ENCODE results near the gene AHCYL2.
A peak's percentile ranks its signal among the peaks of the same experiment; 100 is the strongest.
"Not testable (repeated sequence)": the region's sequence is repeated elsewhere in the genome, so short reads cannot be mapped to it uniquely, and the experiment has no call there.

The AHCYL2 gene

DNA sequence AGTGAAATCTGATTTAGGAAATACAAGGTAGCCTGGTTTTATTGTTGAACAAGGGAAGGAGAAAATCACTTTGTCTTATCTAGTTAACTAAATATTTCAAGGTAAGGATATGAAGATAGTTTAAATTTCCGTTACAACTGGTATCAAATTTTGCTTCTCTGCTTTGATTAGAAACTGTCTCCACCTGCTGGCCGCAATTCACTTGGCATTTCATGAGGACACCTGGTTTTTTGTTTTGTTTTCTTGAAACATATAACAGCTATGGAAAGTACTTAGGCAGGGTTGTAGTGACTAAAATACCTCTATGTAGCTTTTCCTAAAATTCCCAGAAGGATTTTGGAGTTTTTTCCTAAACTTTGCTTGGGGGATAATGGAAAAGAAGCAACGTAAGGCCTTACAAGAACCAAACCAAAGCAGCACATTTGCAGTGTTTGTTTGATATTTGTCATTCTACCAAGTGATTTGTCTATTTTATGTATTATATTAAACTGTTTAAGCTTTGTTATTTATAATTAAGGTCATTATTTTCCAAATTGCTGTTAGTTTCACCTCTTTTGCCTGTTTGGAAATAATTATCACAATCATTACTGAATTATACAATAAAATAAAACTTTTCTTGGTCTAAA is 73.6 kb downstream of the AHCYL2 start:
- peak; percentile 18 to 56 for DNase-seq

DNA sequence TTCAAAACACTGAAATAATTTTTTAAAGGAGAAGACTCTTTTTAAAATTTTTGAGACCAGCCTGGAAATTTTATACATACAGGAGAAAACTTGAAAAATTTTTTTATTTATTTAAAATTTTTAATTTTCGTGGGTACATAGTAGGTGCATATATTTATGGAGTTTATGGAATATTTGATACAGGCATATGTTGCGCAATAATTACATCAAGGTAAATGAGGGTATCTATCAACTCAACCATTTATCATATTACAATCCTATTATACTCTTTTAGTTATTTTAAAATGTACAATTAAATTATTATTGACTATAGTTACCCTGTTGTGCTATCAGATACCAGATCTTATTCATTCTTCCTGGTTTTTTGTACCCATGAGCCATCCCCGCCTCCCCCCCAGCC is 75.1 kb downstream of the AHCYL2 start:
- no peak for DNase-seq

DNA sequence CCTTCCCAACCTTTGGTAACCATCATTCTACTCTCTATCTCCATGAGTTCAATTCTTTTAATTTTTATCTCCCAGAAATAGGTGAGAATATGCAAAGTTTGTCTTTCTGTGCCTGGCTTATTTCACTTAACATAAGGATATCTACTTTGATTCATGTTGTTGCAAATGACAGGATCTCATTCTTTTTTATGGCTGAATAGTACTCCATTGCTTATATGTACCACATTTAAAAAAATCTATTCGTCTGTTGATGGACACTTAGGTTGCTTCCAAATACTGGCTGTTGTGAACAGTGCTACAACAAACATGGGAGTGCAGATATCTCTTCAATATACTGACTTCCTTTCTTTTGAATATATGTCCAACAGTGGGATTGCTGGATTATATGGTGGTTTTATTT is 75.5 kb downstream of the AHCYL2 start:
- not testable (repeated sequence) for DNase-seq

DNA sequence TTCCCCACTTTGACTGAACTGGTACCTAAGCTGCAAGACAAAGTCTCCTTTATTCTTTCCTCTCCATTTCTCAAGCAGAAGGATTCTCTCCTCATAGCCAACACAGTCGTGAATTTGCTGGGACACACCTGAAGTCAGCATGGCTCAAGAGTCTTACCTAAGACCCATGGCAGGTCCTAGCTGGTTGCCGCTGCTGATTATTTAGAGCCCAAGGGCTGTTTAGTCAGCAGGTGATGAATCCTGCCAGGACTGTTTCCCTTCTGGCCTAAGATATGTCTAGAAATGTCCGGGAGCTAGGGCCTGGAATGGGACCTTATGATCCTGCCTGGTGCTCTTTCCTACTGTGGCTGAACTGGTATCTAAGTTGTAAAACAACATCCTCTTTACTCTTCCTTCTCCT is 82.8 kb downstream of the AHCYL2 start:
- DNase-seq, result no peak

DNA sequence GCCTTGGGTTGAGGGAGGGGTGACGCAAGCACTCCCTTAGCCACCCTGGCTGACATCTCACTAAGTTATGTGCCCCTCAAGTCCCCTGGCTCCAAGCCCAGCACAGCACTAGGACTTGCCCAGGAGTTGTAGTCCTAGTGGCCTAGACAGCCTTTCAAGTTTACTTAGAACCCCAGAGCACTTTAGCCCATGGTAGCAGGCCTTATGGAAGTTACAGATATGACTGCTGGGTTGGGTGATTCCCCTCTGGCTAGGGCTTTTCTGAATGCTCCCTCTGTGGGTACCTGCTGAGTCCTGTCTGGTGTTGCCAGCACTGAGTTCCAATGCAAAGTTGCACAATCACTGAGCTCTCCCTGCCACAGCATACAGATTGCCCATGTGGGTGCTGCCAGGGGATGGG is 83.2 kb downstream of the AHCYL2 start:
- peak in 1 of 2 experiments; percentile 6 for DNase-seq

DNA sequence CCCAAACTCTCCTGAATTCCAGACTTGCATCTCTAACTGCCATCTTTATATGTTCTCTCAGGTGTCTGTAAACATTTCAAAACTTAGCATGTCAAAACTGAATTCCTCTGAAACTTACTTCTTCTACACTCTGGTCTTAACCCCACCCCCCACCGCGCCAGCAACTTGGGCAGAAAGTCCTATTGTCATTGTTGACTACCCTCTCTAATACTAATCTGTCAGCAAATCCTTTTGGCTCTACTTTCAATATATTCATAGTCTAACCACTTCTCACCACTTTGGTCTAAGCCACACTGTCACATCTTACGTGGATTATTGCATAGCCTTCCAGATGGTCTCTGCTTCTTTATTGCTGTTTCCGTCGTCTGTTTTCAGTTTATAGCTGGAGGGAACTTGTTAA is 86.6 kb downstream of the AHCYL2 start:
- no peak for DNase-seq

DNA sequence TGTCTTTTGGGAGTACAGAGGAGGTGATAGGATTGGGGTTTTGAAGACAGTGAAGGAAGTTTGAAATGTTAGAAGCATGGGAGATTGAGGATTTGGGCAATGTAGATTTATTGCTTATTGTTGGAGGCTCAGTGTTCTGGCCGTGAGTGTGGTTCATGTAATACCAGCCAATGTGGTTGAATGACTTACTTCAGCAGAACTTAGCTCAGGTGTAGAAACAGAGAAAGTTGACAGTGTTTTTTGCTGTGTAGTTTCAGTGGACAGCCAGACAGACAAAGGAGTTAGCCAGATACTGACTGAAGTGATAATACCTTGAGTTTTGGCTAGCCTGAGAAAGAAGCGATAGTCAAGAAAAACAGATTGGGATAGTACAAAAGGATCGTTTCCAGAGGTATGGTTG is 88.5 kb downstream of the AHCYL2 start:
- DNase-seq, result no peak

DNA sequence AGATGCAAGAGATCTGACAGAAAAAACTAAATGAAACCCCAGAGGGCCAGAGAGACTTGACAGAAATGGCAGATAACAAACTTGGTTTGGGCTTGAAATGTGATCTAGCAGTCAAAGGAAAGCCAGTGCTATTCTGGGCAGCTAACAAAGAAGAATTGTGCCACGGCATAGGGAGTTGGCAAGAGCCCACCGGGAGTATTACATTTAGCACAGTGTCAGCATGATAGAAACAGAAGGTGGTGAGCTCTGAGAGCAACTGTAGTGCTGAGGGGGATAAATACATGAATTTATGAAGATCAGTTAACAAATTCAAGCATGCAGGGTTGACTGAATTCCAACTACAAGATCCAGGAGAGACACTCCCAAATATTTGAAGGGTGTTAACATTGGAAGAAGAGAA is 91.1 kb downstream of the AHCYL2 start:
- no peak for DNase-seq

DNA sequence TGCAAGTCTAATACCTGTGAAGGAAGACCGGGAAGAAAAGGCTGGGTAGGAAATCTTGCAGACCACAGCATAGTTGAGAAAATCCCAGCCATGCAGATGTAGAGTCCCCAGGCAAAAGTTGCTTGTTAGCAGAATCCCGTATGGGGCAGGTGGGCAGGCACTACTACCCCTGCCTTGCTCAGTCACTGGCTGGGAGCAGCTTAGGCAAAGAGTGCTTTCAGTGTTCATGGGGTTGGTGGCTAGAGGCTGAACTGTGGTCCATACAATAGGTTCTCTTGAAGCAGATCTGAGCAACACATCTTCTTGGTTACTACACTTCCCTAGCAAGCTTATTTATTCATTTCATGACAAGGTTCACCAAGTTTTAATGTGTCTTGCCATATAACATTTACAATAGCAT is 92.6 kb downstream of the AHCYL2 start:
- no peak for DNase-seq

DNA sequence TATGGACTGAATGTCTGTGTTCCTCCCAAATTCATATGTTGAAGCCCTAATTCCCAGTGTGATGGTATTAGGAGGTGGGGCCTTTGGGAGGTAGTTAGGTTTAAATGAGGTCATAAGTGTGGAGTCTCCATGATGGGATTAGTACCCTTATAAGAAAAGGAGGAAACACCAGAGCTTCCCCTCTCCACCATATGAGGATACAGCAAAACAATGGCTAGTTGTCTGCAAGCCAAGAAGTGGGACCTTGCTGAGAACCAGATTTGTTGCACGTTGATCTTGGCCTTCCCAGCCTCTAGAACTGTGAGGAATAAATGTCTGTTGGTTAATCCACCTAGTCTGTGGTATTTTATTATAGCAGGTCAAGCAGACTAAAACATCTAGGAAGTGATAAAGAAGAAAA is 102.2 kb downstream of the AHCYL2 start:
- DNase-seq, result no peak

DNA sequence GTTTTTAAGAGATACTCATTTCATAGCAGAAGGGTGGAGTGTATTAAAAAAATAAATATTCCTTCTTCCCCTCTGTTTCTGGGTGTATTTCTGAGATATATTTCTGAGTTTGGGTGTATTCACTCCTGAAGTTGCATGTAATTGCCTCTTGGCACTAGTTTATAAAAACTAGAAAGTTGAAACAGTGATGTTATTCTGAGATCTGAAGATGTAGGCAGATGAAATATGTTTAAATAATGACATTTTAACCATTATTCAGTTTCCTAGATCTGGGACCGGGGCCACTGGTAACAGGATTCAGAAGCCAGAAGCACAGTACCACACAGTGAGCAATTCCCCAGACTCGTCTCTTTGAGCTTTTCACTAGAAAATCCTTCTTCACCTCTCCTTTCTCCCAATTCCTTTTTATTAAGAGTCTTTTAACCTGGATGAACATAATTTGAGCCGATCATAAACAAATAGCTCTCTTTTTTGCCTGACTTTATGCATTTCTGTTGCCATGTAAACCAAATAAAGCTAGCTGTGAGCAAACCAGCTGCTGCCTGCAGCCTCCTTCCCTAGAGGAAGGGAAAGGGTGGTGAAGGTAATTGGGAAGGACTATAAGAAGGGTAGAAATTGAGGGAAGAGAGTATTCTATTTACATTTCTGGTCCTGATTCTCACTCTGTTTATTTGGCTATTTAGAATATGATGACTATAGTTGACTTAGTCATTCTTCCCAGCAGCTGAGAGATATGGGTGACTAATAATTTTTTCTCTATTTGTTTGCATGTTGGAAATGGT is 107.6 kb downstream of the AHCYL2 start:
- no peak for DNase-seq

DNA sequence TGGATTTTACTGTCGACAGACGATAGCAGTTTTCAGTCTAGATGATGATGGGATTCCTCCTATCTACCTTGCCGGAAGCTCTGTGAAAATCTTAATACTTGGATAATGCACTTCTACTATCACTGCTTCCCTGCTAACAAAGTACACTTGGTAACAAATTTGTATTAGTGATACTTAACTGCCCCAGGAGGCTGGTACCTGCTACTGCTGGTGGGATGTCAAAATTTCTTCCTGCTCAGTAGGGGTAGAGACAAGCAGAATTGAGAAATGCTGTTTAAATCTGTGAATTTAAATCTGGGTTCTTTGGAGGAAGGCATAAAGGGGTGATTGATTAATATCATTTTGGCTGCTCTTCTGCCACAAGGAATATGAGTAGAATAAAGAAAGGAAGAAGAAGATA is 109.6 kb downstream of the AHCYL2 start:
- DNase-seq, result no peak

DNA sequence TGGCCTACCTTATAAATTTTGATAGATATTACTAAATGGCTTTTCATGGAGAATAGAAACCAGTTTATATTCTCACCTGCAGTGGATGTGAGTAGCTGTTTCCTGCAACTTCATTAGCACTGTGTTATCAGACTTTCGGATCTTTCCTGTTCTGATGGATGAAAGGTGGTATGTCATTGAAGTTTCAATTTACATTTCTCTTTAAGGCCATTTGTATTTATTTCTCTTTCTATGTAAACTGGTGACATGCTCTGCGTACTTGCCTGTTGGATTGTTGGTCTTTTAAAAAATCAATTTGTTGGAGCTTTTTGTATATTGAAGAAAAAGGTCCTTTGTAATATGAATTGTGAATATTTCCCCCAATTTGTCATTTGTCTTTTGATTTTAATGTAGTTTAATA is 113.6 kb downstream of the AHCYL2 start:
- DNase-seq, result no peak

DNA sequence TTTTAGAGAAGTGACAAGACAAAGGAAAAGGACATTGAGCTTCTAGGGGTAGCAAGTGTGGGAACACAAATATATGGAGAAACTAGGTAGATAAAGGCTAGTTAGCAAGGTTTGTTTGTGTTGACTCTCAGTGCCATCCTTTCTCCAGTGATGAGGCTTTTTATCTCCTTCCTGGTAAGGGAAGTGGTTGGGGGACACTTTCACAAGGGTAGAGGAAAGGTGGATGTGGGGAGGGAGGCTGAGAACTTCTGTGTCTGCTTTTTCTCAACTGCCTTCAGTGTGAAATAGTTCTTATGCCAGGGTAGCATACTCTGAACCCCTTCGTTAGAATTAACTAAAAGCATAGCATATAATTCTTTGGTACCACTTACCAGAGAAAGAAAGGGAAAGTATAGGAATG is 116.4 kb downstream of the AHCYL2 start:
- DNase-seq, result peak; percentile 34 to 40

DNA sequence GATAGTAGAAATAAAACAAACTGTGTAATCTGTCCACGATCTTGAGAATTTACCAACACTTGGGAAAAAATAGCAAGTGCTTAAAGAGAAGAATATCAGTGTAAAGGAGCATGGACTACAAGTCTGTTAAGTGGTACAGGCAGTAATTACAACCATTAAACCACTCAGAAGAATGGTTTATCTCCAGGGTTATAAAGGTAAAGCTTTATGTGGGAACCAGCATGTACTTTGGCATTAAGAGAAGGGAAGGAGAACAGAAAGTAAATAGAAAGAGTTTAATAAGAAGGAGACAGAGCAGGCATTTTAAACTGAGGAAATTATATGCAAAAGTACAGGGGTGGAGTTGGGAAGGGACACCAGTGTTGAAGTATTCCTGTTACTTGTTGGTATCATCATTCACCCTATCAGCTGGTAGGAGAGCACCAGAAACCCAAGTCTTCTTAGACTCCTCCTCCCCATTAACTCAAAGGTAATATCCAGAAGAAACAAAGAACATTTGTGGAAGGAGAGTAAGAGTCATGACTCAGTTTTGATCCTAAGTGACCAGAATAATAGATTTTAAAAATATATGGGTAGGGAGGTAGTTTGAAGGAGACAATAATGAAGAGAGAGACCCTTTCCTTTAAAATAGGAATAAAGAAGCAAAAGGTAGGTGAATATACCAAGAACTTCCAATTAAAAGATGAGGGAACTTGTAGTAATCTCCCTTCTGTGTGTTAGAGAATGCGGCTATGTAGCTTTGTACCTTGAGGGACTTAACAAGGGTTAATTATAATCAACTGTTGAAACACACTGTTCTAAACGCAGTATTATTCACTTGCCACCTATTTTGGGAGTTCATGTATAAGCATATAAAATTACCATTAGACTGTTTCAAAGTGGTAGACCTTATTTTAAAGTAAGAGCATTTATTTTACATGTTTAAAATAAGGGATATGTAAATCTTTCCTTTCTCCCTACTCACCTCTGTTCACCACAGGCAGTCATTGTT is 117.3 kb downstream of the AHCYL2 start:
- DNase-seq, result no peak

DNA sequence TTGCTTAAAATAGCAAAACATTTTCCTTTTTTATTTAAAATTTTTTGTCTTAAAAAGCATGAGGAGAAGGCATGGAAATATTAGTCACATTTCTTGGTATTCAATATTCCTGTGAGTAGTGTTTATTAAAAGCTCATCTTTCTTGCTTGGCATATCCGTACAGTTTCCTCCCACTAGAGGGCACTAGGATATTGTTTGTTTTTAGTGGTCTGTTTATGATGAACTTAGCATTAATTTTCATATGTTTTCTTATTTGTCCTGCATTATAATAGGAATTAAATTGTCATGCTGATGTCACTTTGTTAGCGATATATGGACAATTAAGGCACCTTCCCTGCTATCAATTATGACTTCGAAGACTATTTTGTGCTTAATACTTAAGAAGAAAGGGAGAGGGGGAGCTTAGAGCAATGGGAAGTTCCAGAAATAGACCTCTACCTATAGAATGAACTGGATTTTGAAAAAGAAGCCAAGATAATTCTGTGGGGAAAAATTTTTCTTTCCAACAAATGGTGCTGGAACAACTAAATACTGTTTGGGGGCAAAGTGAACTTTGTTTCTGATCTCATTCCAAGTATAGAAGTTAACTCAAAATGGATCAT is 118.4 kb downstream of the AHCYL2 start:
- peak; percentile 40 to 52 for DNase-seq

DNA sequence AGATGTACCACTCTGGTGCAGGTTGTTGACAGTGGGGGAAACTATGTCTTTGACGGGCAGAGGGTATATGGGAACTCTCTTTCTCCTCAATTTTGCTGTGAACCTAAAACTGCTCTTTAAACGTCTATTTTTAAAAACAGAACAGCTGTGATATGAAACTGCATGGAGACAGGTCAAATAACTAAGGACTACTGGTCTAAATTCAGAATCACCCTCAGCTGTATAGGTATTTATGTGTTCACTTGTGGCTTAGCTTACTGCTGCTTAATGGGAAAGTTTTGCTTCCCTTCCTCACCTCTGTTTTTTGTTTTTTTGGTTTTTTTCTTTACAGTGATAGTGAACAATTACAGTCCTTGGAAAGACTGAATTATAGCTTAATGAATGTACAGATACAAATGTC is 122.5 kb downstream of the AHCYL2 start:
- DNase-seq, result no peak

DNA sequence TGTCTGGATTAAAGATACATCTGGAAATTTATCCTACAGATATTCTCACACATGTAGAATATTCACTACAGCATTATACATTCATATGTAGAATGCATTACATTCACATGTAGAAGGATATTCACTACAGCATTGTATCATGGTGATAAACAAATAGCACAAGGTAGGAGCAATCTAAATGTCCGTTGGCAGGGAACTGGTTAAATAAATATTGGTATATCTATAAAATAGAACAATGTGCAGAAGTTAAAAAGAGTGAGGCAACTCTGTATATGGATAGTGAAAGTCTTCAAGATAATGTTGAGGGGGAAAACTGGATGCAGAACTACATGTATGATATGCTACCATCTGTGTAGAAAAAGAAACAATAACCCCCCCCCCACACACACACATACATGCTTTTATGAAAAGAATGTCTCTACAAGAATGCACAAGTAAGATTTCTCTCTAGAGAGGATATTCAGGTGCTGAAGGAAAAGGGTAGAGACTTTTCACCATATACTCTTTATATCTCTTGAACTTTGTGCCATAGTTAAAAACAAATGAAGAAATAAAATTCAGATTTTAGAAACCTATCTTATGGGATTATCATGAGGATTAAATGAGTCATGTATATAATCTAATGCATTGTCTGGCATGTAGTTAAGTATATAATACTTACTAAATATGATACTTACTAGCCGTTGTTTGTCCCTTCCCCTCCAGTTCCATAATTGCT is 123.4 kb downstream of the AHCYL2 start:
- DNase-seq, result no peak

DNA sequence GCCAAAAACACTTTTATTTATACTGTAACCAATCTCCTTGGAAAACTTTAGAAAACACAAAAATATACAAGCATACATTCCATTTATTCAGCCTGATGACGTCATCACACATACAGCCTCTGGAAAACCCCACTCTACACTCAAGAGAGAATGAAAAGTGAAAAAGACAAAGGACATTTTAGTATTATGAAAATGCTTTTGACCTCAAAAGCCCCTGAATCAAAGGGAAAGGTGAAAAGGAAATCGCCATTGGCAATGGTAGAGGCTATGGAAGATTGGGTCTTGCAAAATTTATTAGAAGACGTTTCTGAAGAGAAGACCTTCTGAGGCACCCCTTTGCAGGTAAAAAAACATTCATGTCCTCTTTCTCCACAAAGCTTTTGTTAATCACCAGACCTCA is 126.5 kb downstream of the AHCYL2 start:
- no peak for DNase-seq

DNA sequence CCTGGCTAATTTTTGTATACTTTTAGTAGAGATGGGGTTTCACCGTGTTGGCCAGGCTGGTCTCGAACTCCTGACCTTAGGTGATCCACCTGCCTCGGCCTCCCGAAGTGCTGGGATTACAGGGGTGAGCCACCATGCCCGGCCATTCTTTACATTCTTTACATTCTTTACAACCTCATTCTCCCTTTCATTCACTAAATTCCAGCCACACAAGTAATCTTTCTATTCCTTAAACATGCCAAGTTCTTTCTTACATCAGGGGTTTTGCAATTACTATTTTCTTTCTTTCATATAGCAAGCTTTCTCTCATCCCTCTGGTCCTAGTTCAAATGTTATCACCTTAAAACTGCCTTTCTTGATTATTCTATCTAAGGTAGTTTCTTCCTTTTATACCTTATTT is 128.3 kb downstream of the AHCYL2 start:
- not testable (repeated sequence) for DNase-seq

DNA sequence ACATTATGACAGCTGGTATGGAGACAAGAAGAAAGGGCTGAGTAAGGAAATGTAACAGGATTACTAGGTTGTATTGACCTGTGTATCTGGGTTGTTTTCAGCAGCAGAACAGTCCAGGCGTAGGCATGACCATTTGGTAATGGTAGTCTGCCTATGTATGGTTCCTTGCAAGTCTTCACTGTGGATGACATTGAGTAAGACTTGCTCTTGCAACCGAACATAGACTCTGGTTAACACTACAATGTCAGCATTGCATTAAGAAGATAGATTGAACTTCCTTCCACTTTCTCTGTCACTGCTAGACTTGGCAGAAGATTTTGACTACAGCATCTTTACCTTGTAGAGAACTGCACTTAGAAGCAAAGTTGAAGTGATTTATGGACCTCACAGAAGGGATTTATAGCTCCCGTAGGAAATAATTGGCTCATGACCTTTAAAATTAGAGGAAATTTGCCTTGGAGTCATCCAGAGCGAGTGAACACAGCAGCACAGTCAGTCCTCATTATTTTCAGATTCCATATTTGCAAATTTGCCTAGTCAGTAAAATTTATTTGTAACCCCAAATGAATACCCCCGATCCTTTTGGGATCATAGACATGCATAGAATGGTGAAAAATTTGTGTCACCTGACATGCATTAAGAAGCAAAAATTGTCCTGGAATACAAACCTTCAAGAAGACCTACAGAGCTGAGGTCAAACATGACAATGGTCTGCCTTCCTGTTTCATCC is 129.8 kb downstream of the AHCYL2 start:
- DNase-seq, result peak; percentile 6 to 38

DNA sequence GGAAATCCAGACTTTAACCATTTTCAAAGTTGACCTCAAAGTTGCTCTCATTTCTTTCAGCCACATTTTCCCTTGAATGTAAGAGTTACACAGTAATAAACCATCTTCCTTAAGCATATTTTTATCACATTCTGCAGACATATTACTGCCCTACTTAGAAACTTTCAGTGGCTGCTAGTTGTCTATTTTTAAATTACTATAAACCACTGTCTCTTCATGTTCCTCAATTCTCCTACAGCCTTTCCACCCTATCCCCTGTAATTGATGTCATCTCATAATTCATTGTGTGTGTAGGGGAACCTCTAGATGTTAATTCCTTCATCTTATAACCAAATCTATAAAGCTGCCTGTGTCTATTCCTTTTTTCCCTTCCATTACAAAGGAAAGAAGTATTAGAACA is 131.3 kb downstream of the AHCYL2 start:
- DNase-seq, result no peak
